Measurements from ENCODE around the gene AQP6.

DNA sequence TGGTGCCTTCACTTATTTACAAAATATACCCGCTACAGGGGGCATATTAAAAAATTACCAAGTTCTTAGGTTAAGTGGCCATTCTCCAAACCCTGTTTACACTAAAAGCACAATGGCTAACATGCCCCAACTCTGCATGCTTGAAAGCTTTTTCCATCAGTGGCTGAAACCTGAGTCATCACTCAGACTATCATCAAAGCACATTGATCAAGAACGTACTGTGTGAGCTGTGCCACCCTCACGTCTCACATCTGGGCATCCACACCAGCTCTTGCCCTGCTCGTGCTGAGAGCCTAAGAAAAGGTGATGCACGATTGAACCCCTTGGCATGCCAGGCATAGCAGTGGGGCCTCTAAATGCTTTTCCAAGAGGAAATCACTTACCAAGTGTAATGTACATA, 13.2 kb downstream of the AQP6 start:
- no peak for TF ChIP-seq POLR2A (IDR thresholded peaks at IDR 0.05)
- TF ChIP-seq, protein P1, sequence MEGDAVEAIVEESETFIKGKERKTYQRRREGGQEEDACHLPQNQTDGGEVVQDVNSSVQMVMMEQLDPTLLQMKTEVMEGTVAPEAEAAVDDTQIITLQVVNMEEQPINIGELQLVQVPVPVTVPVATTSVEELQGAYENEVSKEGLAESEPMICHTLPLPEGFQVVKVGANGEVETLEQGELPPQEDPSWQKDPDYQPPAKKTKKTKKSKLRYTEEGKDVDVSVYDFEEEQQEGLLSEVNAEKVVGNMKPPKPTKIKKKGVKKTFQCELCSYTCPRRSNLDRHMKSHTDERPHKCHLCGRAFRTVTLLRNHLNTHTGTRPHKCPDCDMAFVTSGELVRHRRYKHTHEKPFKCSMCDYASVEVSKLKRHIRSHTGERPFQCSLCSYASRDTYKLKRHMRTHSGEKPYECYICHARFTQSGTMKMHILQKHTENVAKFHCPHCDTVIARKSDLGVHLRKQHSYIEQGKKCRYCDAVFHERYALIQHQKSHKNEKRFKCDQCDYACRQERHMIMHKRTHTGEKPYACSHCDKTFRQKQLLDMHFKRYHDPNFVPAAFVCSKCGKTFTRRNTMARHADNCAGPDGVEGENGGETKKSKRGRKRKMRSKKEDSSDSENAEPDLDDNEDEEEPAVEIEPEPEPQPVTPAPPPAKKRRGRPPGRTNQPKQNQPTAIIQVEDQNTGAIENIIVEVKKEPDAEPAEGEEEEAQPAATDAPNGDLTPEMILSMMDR (IDR thresholded peaks at IDR 0.05) = no peak
